ENCODE measurements around the gene CATSPERZ. TPM values are rescaled to one million over a fixed set of nuclear protein-coding genes. Genes with fewer than 3 reads are reported as not detected.

CATSPERZ gene
- total RNA-seq, 1 donor from 2014 or later, result 1.0 TPM

GRCh38 chr11:64330888-64331287 lies 30.7 kb downstream of the CATSPERZ start:
- Mint-ChIP-seq H3K4me3 (ENCODE audit: unreplicated experiment) (no peak overlapping the region), H3K27ac (ENCODE audit: unreplicated experiment) (no peak overlapping the region), H3K4me1 (ENCODE audit: low read depth) (peaks cover 24% of the 10 kb centered on the region), H3K27me3 (ENCODE audit: low read depth) (no peaks in the 10 kb centered on the region), H3K36me3 (ENCODE audit: low read depth) (no peaks in the 10 kb centered on the region), H3K9me3 (ENCODE audit: low read depth) (peaks cover 3% of the 10 kb centered on the region)
- peak; percentile 57 for DNase-seq (ENCODE audit: low spot score)
- TF ChIP-seq CTCF (IDR thresholded peaks at IDR 0.05), result no peak

GRCh38 chr11:64331569-64332371 lies 31.6 kb downstream of the CATSPERZ start:
- H3K4me3 Mint-ChIP-seq (ENCODE audit: unreplicated experiment), result no peak overlapping the region
- no peaks in the 10 kb centered on the region for H3K27me3 Mint-ChIP-seq (ENCODE audit: low read depth)
- peak; percentile 81 for DNase-seq (ENCODE audit: low spot score)
- H3K36me3 Mint-ChIP-seq (ENCODE audit: low read depth), result no peaks in the 10 kb centered on the region
- peaks cover 3% of the 10 kb centered on the region for H3K9me3 Mint-ChIP-seq (ENCODE audit: low read depth)
- peak; percentile 72 for TF ChIP-seq CTCF (IDR thresholded peaks at IDR 0.05)
- H3K27ac Mint-ChIP-seq (ENCODE audit: unreplicated experiment), result no peak overlapping the region
- H3K4me1 Mint-ChIP-seq (ENCODE audit: low read depth), result peaks cover 24% of the 10 kb centered on the region

- no peak for TF ChIP-seq CTCF (IDR thresholded peaks at IDR 0.05)
- H3K9me3 Mint-ChIP-seq (ENCODE audit: low read depth), result no peaks in the 10 kb centered on the region
Observed at GRCh38 chr11:64333556-64333955, 33.4 kb downstream of the CATSPERZ start.

GRCh38 chr11:64334764-64335735 lies 34.9 kb downstream of the CATSPERZ start:
- Mint-ChIP-seq H3K27ac (ENCODE audit: unreplicated experiment) (no peak overlapping the region), H3K27me3 (ENCODE audit: low read depth) (no peaks in the 10 kb centered on the region), H3K4me1 (ENCODE audit: low read depth) (peaks cover 15% of the 10 kb centered on the region), H3K36me3 (ENCODE audit: low read depth) (no peaks in the 10 kb centered on the region), H3K9me3 (ENCODE audit: low read depth) (no peaks in the 10 kb centered on the region), H3K4me3 (ENCODE audit: unreplicated experiment) (no peak overlapping the region)
- TF ChIP-seq CTCF (IDR thresholded peaks at IDR 0.05), result no peak
- peak; percentile 79 for DNase-seq (ENCODE audit: low spot score)

More at GRCh38 chr11:64333556-64333955, 33.4 kb downstream of the CATSPERZ start:
- Mint-ChIP-seq H3K4me3 (ENCODE audit: unreplicated experiment) (no peak overlapping the region), H3K27me3 (ENCODE audit: low read depth) (no peaks in the 10 kb centered on the region), H3K36me3 (ENCODE audit: low read depth) (no peaks in the 10 kb centered on the region), H3K4me1 (ENCODE audit: low read depth) (peaks cover 24% of the 10 kb centered on the region), H3K27ac (ENCODE audit: unreplicated experiment) (no peak overlapping the region)
- DNase-seq (ENCODE audit: low spot score), result no peak
